ENCODE data around the gene INSIG2.

Gene INSIG2

GRCh38 chr2:118065015-118065706 is 23.1 kb upstream of the INSIG2 start:
- no peak for DNase-seq (ENCODE audit: low spot score)
- in situ Hi-C loops (cut with MboI; ENCODE audit: low sequenced_read_pairs, unreplicated experiment) = no loop called here

GRCh38 chr2:118065921-118066511 is 22.3 kb upstream of the INSIG2 start:
- no peak for DNase-seq (ENCODE audit: low spot score)
- TF ChIP-seq CTCF (IDR thresholded peaks at IDR 0.05; ENCODE audit: borderline replicate concordance, control extremely low read depth, extremely low read depth, insufficient read depth, missing control alignments) = no peak
- in situ Hi-C loops (cut with MboI; ENCODE audit: low sequenced_read_pairs, unreplicated experiment) = no loop called here

More at GRCh38 chr2:118065015-118065706, 23.1 kb upstream of the INSIG2 start:
- TF ChIP-seq CTCF (IDR thresholded peaks at IDR 0.05; ENCODE audit: borderline replicate concordance, control extremely low read depth, extremely low read depth, insufficient read depth, missing control alignments) = no peak

- in situ Hi-C loops (cut with MboI; ENCODE audit: low sequenced_read_pairs, unreplicated experiment) = no loop called here
- no peak for TF ChIP-seq CTCF (IDR thresholded peaks at IDR 0.05; ENCODE audit: borderline replicate concordance, control extremely low read depth, extremely low read depth, insufficient read depth, missing control alignments)
- DNase-seq (ENCODE audit: low spot score) = no peak
Measured at GRCh38 chr2:118077636-118078247, 10.5 kb upstream of the INSIG2 start.

- TF ChIP-seq CTCF (IDR thresholded peaks at IDR 0.05; ENCODE audit: borderline replicate concordance, control extremely low read depth, extremely low read depth, insufficient read depth, missing control alignments) = no peak
- no peak for DNase-seq (ENCODE audit: low spot score)
- in situ Hi-C loops (cut with MboI; ENCODE audit: low sequenced_read_pairs, unreplicated experiment) = no loop called here
Measured at GRCh38 chr2:118078734-118079133, 9.5 kb upstream of the INSIG2 start.

- TF ChIP-seq CTCF (IDR thresholded peaks at IDR 0.05; ENCODE audit: borderline replicate concordance, control extremely low read depth, extremely low read depth, insufficient read depth, missing control alignments) = no peak
- DNase-seq (ENCODE audit: low spot score) = no peak
- in situ Hi-C loops (cut with MboI; ENCODE audit: low sequenced_read_pairs, unreplicated experiment) = no loop called here
Measured at GRCh38 chr2:118084491-118085089, 3.7 kb upstream of the INSIG2 start.

GRCh38 chr2:118085173-118086023 is 2.9 kb upstream of the INSIG2 start:
- in situ Hi-C loops (cut with MboI; ENCODE audit: low sequenced_read_pairs, unreplicated experiment) = no loop called here
- no peak for TF ChIP-seq CTCF (IDR thresholded peaks at IDR 0.05; ENCODE audit: borderline replicate concordance, control extremely low read depth, extremely low read depth, insufficient read depth, missing control alignments)
- no peak for DNase-seq (ENCODE audit: low spot score)
